ENCODE results near the gene WNT5B. TPM values are rescaled to one million over a fixed set of nuclear protein-coding genes. Genes with fewer than 3 reads are reported as not detected.

The WNT5B gene
- total RNA-seq, 4 donors from 2014 or later, result 0.53 to 9.1 (median 0.94) TPM; not detected in 1

DNA sequence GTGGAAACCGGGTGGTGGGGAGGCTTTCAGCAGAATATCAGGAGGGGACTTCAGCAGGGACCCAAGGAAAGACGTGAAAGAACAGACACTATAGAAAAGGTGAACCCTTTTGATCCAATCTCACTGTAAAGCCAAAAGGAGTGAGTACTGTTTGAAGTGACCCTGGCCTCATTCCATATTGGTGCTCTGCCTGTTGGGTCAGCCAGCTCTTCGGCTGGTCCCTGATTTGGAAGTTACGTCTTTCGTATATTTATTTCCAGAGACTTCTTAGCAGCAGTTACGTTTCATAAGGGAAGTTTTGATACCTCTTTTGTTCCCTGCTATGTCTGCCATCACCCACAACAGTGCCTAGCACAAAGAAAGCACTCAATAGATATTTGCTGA is 21.9 kb downstream of the WNT5B start:
- H3K27ac ChIP-seq, result peak overlapping the region in 1 of 4 donors; percentile 46
- H3K4me1 ChIP-seq, result no peaks in the 10 kb centered on the region

DNA sequence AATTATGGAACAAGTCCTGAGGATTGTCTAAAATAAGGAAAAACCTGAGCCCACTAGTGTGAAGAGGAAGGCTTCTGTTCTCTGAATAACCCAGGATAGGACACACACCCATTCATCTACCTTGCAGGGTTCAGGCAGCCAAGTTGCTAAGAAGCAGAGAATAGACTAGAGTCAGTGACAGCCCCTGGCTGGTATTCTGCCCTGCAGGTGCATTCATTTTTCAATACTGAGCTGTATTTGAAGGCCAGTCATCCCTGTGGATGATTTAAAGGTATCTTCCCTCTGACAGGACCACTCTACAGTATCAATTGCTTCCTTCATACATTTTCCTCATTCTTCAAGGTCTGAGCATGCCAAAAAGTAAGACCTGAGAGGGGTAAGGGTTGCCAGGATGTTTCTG is 22.9 kb downstream of the WNT5B start:
- no peaks in the 10 kb centered on the region for H3K36me3 ChIP-seq
- no peaks in the 10 kb centered on the region for H3K9me3 ChIP-seq
- DNase-seq, result no peak
- H3K4me1 ChIP-seq, result no peaks in the 10 kb centered on the region
- TF ChIP-seq POLR2A (IDR thresholded peaks at IDR 0.05), result no peak
- TF ChIP-seq, protein P1, sequence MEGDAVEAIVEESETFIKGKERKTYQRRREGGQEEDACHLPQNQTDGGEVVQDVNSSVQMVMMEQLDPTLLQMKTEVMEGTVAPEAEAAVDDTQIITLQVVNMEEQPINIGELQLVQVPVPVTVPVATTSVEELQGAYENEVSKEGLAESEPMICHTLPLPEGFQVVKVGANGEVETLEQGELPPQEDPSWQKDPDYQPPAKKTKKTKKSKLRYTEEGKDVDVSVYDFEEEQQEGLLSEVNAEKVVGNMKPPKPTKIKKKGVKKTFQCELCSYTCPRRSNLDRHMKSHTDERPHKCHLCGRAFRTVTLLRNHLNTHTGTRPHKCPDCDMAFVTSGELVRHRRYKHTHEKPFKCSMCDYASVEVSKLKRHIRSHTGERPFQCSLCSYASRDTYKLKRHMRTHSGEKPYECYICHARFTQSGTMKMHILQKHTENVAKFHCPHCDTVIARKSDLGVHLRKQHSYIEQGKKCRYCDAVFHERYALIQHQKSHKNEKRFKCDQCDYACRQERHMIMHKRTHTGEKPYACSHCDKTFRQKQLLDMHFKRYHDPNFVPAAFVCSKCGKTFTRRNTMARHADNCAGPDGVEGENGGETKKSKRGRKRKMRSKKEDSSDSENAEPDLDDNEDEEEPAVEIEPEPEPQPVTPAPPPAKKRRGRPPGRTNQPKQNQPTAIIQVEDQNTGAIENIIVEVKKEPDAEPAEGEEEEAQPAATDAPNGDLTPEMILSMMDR (IDR thresholded peaks at IDR 0.05), result no peak
- H3K27me3 ChIP-seq, result no peaks in the 10 kb centered on the region
- H3K4me3 ChIP-seq, result no peak overlapping the region
- no peak overlapping the region for H3K27ac ChIP-seq

More for the DNA sequence above, 21.9 kb downstream of the WNT5B start:
- Histone ChIP-seq H3K9me3 (no peaks in the 10 kb centered on the region), H3K27me3 (no peaks in the 10 kb centered on the region), H3K36me3 (no peaks in the 10 kb centered on the region), H3K4me3 (no peak overlapping the region)
- peak in 1 of 3 donors; percentile 5 for DNase-seq
- no peak for TF ChIP-seq POLR2A (IDR thresholded peaks at IDR 0.05)
- TF ChIP-seq, protein P1 (IDR thresholded peaks at IDR 0.05), result no peak

DNA sequence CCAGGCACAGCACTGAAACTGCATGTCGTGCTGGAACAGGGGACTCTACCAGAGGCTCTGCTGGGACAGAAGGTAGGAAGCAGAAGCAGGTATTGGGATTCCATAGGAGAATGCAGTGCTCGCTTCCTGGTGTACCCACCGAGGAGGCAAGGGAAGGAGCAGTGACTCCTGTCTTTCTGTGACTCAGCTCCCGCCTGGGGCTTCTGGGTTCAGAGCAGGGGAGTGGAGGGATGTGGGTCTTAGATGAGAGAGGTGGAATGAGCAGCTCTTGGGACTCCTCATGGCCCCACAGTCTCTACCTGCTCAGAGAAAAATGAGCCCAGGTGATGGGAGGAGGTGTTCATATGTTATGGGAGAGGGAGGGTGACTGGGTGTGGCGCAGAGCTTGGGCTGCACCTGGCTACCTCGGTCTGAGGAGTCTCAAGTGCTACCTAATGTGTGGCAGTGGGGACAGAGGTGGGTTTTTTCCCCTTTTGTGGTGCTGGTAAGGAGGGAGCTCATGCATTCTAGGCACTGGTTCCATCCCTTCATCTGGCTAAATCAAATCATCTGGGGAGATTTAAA is 26.3 kb downstream of the WNT5B start:
- TF ChIP-seq, protein P1 (IDR thresholded peaks at IDR 0.05), result no peak
- no peak for TF ChIP-seq POLR2A (IDR thresholded peaks at IDR 0.05)
- Histone ChIP-seq H3K36me3 (no peaks in the 10 kb centered on the region), H3K4me3 (no peak overlapping the region), H3K4me1 (peaks cover 0 to 12% (median 2%) of the 10 kb centered on the region in 4 donors), H3K27ac (no peak overlapping the region), H3K9me3 (no peaks in the 10 kb centered on the region), H3K27me3 (no peaks in the 10 kb centered on the region)
- no peak for DNase-seq

DNA sequence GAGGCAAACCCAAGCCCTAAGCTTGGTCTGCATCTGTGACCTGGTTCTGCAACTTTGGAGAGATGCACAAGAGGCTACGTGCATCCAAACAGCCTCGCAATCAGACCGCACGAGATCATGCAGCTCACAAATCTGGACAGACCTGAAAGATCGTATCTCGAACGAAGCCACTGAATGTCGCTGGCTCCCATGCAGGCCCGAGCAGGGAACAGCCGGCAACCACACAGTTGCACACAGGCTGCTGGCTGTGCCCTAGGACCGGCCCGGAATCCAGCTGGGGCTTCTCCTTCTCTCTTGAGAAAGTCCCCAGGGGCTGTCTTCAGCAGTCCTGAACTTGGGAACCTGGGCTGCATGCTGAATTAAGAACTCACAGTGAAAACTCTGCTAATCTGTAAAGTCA is 27.9 kb downstream of the WNT5B start:
- H3K27me3 ChIP-seq, result no peaks in the 10 kb centered on the region

DNA sequence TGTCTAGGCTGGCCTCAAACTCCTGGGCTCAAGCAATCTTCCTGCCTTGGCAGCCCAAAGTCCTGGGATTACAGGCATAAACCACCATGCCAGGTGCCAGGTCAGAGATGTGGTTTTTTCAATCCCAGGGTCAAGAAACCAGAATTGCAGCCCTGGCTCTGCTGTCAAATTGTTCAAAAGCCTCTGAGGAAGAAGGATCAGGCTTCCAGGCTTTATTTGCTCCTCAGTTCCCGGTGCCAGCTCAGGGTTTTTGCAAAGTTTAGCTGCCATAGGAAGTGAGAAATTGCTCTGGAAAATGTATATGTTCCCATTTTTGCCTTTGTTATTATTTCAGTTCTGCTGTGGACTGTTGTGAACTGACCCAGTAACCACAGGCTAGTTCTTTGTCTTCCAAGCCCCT is 28.7 kb downstream of the WNT5B start:
- TF ChIP-seq, protein P1 (IDR thresholded peaks at IDR 0.05), result no peak
- TF ChIP-seq POLR2A (IDR thresholded peaks at IDR 0.05), result no peak
- DNase-seq, result no peak
- Histone ChIP-seq H3K4me3 (no peak overlapping the region), H3K27me3 (no peaks in the 10 kb centered on the region), H3K9me3 (no peaks in the 10 kb centered on the region), H3K4me1 (peaks cover 0 to 19% (median 2%) of the 10 kb centered on the region in 4 donors), H3K36me3 (no peaks in the 10 kb centered on the region), H3K27ac (no peak overlapping the region)

More for the DNA sequence above, 27.9 kb downstream of the WNT5B start:
- Histone ChIP-seq H3K9me3 (no peaks in the 10 kb centered on the region), H3K27ac (no peak overlapping the region), H3K4me3 (no peak overlapping the region), H3K36me3 (no peaks in the 10 kb centered on the region), H3K4me1 (peaks cover 0 to 18% (median 2%) of the 10 kb centered on the region in 4 donors)
- DNase-seq, result no peak
- TF ChIP-seq, protein P1 (IDR thresholded peaks at IDR 0.05), result no peak
- no peak for TF ChIP-seq POLR2A (IDR thresholded peaks at IDR 0.05)

Measured in Peyer's patch (tissue), 4 donors.